ENCODE results near the gene EMC7. TPM values are rescaled to one million over a fixed set of nuclear protein-coding genes. Genes with fewer than 3 reads are reported as not detected.

Gene EMC7
- total and polyA plus RNA-seq, 2 donors (not counting 1 experiment from before 2014, with no cell fraction given), result 18.4 to 29.9 TPM

DNA sequence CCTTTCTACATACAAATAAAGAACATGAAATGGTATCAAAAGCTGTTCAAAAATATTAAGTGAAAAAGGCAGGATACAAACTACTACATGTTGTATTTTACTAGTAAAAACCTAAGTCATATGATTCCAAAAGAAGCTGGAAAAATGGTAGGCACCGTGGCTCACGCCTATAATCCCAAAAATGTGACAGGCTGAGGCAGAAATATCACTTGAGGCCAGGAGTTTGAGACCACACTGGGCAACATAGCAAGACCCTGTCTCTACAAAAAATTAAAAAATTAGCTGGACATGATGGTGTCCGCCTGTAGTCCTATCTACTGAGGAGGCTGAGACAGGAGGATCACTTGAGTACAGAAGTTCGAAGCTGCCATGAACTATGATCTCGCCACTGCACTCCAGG is 1.7 kb downstream of the EMC7 start:
- H3K4me2 ChIP-seq (replicated peaks; ENCODE audit: low read depth, low read length, poor library complexity, severe bottlenecking), result no peak overlapping the region
- no peak overlapping the region for H3K4me3 ChIP-seq (ENCODE audit: control extremely low read depth in 1 of 5, extremely low read depth in 1 of 5, insufficient read depth in 1 of 5, low read depth in 2 of 5, low read length in 4 of 5)

More for the DNA sequence above, 1.7 kb downstream of the EMC7 start:
- peak overlapping the region; percentile 41 for H3K4me3 Mint-ChIP-seq
- 100% methylated on average over 3 of the region's 5 CpGs for WGBS (ENCODE audit: insufficient coverage)
- Histone ChIP-seq H2AFZ (ENCODE audit: insufficient read depth, low read depth, low read length, poor library complexity, severe bottlenecking) (no peak overlapping the region), H4K20me1 (ENCODE audit: control insufficient read depth, insufficient read depth, low read length, poor library complexity, severe bottlenecking) (no peaks in the 10 kb centered on the region), H3K79me2 (ENCODE audit: control insufficient read depth, insufficient read depth, low read length) (peaks cover 69% of the 10 kb centered on the region), H3K27me3 (replicated peaks in 1 of 4; ENCODE audit: control extremely low read depth in 1 of 4, control insufficient read depth in 3 of 4, insufficient read depth in 4 of 4, low read length in 3 of 4) (no peaks in the 10 kb centered on the region), H3K9ac (ENCODE audit: low read length) (no peak overlapping the region), H3K36me3 (replicated peaks in 1 of 2; ENCODE audit: control extremely low read depth in 1 of 2, control insufficient read depth in 1 of 2, extremely low read depth in 1 of 2, insufficient read depth in 2 of 2, low read length in 1 of 2) (peaks cover 3 to 5% of the 10 kb centered on the region in 2 experiments), H3K9me3 (ENCODE audit: control extremely low read depth in 1 of 3, control insufficient read depth in 2 of 3, insufficient read depth in 1 of 3, low read length in 2 of 3) (no peaks in the 10 kb centered on the region), H3K4me1 (ENCODE audit: control insufficient read depth in 2 of 2, insufficient read depth in 2 of 2, low read length in 2 of 2) (peaks cover 18 to 19% of the 10 kb centered on the region in 2 donors), H3K27ac (ENCODE audit: low read length in 2 of 2) (no peak overlapping the region)
- ChIA-PET CTCF (interaction anchor here (1.0 to 1.4 kb wide), 2 partner anchors 38 to 39 kb away, joined by 3 to 4 read pairs; no protein-coding TSS in a partner anchor), POLR2A (interaction anchor here (1.5 kb wide), 1 partner anchor 268 kb away, joined by 4 read pairs; no protein-coding TSS in a partner anchor)
- peaks cover 41% of the 10 kb centered on the region for H3K4me1 Mint-ChIP-seq
- no peaks in the 10 kb centered on the region for H3K27me3 Mint-ChIP-seq
- intact Hi-C loops (cut with micrococcal nuclease), result no loop called here
- no peak for TF ChIP-seq CTCF (IDR thresholded peaks at IDR 0.05)
- no peak for TF ChIP-seq EZH2 (IDR thresholded peaks at IDR 0.05; ENCODE audit: borderline replicate concordance, insufficient read depth, low read depth, low read length, poor library complexity, severe bottlenecking)
- ATAC-seq (ENCODE audit: low read depth) (no peak), DNase-seq (no peak)
- H3K9me3 Mint-ChIP-seq (ENCODE audit: insufficient read depth), result no peaks in the 10 kb centered on the region
- no peak overlapping the region for H3K27ac Mint-ChIP-seq

Measured in B cell (primary cell).